Inflammatory macrophage (primary cell): ENCODE data around the gene ODAD3.
"Not testable (repeated sequence)": the region's sequence is repeated elsewhere in the genome, so short reads cannot be mapped to it uniquely, and the experiment has no call there.

Experiments
- DNase-seq, 2 donors: peaks; one replicate each; pipeline ENCODE4 v3.0.0-alpha.2; 2020 to 2022

ODAD3 gene

DNA sequence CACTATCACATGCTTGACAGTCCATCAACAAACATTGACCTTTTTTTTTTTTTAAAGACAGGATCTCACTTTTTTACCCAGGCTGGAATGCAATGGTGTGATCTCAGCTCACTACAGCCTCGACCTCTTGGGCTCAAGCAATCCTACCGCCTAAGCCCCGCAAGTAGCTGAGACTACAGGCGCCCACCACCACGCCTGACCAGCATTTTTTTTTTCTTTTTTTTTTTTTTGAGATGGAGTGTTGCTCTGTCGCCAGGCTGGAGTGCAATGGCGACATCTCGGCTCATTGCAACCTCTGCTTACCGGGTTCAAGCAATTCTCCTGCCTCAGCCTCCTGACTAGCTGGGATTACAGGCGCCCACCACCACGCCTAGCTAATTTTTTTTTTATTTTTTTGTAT lies 24.0 kb upstream of the ODAD3 start:
- not testable (repeated sequence) for DNase-seq

DNA sequence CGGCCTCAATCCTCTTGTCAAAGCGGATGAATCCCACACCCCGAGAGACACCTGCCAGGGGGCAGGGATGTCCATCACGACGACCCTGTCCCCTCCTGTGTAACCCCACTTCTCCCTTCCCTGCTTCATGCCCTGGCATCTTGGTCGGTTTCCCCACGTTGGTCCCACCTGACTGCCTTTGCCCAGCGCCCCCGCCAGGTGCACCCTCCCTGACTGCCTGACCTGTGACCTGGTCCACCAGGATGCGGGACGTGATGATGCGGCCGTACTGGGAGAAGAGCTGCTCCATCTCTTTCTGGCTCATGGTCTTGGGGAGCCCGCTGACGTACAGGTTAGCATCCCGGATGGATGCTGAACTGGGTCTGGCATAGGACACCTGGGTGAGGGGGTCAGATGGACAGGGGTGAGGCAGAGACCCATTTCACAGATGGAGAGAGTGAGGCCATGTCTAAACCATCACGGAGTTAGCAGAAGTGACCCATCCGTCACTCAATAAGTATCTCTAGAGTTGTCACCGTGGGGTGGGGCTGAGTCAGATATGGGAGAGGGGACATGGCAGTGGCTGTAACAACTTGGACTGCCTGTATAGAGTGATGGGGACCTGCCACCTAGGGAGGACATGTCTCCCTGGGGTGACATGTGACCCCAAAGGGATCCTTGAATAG lies 23.4 kb upstream of the ODAD3 start:
- DNase-seq = no peak

DNA sequence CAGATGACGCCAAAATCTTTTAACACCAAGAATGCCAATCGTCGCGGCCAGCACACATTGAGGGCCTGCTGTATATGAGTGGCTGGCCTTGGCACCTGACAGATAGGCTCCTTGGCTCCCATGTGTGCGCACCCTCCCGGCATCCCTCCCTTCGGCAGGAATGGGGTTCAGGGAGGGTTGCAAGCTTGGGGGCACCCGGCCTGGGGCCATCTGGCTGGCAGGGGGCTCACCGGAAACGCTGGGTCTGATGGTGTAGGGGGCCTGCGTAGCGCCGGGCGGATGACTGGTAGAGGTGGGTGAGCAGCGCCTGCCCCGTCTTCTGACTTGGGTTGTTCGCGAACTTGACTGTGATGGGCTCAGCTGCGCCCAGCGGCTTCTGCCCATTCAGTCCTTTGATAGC lies 22.9 kb upstream of the ODAD3 start:
- no peak for DNase-seq

DNA sequence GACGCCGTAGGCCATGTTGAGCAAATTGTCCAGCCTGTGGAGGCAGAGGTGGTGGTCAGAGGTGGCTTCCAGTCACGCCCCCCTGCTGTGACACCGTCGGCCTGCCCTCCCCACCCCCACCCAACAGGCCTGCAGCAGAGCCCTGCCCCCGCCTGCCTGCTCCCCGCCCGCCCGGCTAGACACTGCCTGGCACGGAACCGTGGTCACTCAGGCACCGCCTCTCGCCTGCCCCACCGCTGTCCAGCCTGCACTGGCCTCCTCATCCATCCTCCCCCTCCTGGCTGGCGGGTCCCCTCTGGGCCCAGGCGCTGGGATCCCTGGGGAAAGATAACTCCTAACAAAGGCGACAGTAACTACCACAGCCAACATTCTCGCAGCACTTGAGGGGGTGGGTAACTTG lies 22.2 kb upstream of the ODAD3 start:
- DNase-seq = no peak

DNA sequence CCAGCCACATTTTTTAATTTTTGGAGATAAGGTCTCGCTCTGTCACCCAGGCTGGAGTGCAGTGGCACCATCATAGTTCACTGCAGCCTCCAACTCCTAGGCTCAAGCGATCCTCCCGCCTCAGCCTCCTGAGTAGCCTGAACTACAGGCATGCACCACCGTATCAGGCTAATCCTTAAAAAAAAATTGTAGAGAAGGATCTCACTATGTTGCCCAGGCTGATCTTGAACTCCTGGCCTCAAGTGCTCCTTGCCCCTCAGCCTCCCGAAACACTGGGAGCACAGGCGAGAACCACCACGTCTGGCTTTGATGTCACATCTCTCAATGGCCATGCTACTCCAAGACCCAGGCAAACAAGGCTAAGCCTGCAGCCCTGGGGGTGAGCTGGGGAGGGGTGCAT lies 21.7 kb upstream of the ODAD3 start:
- no peak for DNase-seq

DNA sequence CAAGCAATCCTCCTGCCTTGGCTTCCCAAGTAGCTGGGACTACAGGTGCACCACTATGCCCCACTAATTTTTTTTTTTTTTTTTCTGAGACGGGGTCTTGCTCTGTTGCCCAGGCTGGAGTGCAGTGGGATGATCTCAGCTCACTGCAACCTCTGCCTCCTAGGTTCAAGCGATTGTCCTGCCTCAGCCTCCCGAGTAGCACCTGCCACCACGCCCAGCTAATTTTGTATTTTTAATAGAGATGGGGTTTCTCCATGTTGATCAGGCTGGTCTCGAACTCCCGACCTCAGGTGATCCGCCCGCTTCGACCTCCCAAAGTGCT lies 20.3 kb upstream of the ODAD3 start:
- DNase-seq = not testable (repeated sequence)

DNA sequence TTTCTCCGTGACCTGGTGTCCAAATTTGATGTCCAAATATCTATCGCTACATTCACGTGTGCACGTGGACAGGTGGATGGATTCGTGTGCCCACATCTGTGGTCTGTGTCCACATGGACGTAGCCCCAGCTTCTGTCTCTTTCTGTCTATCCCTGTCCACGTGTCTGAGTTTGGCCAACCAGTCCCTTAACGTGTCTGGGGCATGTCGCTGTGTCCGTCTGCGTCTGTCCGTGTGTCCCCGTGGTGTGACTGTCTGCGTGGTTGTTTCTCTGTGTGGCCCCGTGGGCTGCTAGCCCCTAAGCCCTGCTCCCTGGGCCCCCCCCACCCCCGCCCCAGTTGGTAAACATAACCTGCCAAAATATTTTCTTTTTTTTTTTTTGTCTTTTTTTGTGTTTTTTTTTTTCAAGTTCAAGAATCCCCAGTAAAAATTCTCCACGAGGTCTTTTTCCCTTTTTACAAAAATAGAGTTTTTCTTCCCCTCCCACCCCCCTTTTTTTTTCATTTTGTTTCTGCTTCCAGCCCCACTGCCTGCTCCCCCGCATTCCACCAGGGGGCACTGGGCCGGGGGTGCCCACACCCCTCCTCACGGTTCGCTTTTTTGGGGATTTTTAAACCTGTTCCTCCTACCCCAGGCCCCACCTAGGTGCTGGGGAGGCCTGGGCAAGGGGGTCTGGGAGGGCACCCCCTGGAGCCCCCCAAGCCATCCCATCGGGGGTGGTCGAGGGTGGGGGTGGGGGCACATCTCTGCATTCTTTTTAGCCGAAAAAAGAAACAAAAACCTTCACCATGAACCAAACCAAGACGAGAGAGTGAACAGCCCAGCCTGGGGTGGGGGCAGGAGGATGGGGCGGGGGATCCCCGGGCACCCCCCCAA lies 18.8 kb upstream of the ODAD3 start:
- no peak for DNase-seq

DNA sequence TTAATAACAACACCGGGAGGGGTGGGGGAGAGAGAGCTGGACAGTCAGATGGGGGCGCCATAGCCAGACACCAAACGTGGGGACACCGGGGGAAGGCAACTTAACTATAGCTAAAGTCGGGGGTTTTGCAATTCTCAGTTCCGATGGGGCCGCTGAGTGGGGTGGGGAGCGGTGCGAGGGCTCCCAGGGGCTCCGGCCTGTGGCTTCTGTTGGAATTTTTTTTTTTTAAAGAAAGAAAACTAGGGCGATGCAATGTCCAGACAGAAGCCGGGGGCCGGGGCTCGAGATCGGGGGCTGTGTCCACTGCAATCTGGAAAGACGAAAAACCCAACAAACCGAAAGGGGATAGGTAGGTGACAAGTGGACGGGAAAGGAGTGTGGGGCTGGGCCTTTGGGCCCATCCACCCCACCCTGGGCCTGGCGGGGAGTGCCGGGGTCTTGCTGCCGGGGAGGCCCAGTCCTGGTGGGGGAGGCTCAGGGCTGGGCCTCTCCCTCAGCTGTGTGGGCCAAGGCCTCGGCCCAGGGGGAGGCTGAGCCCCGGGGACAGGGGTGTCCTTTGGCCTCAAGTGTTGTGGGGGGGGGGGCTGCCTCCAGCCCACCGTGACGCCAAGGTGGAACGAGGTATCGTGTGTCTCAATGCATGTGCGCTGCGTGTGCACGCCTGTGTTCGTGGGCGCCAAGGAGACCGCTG lies 17.8 kb upstream of the ODAD3 start:
- no peak for DNase-seq

DNA sequence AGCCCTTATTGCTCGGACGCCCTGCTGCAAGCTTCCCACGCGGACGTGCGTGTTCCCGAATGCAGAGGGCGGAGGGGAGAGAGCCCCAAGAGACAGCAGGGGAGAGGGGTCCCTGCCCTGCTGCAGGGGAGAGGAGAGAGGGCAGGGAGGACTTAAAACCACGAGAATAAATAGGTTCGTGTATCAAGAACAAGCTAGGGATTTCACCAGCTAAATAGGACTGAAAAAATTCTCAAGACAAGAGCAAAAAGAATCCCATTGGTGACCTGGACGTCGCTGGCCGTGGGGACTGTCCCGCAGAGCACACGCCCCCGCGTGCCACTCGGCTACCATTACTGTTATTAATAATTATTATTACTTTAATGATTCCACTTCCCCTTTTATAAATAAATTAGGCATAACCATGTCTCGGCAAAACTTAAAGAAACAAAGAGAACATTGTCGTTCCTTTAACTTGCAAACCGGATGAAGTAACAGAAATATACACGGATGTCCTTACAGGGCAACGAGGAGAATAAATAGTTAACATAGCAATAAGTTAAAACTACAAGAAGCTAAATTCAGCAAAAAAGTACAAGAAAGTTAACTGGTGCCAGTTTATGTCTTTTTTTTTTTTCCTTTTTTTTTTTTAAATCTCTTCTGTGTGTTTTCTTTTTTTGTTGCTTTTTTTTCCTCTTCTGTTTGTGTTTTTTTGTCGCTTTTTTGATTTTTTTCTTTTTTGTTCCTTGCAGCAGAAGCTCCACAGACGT lies 17.1 kb upstream of the ODAD3 start:
- DNase-seq = no peak

GRCh38 chr19:11451327-11451870 lies 16.5 kb upstream of the ODAD3 start:
- DNase-seq = no peak

GRCh38 chr19:11450570-11451326 lies 15.8 kb upstream of the ODAD3 start:
- no peak for DNase-seq

- DNase-seq = no peak
Observed at GRCh38 chr19:11448923-11449554, 14.1 kb upstream of the ODAD3 start.

DNA sequence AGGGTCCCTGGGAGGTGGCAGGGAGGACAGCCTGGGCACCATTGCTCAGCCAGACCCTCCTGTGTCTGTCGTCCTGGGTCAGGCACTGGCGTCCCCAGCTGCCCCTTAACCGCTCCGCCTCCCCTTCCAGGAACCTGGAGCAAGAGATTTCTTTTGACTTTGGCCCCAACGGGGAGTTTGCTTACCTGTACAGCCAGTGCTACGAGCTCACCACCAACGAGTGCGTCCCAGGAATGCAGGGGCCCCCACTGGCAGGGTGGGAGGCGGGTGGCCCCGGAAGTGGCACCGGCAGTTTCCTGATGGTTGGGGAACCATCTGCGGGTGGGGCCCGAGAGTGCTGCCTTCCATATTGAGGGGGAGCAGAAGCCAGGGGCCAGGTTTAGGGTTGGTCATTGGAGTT lies 13.5 kb upstream of the ODAD3 start:
- DNase-seq = no peak

- DNase-seq = no peak
Observed at GRCh38 chr19:11447347-11448262, 12.7 kb upstream of the ODAD3 start.

- peak; percentile 25 to 36 for DNase-seq
Observed at GRCh38 chr19:11446652-11447301, 11.9 kb upstream of the ODAD3 start.

DNA sequence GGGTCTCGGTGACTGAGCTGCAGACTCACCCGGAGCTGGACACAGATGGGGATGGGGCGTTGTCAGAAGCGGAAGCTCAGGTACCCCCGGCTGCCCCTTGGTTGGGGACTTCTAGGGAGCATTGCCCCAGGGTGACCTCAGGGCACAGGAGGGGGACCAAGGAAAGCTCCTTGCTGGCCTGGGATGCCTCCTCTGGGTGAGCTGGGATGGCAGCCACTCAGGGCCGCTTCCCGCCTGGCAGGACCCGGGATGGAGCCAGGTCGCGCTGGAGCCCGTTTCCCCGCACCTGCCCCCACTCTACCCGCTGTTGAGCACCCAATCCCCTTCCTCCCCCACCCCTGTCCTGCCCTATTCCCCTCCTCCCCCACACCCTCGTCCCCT lies 11.3 kb upstream of the ODAD3 start:
- no peak for DNase-seq

GRCh38 chr19:11445141-11445540 lies 10.2 kb upstream of the ODAD3 start:
- no peak for DNase-seq

- DNase-seq = no peak
Observed at GRCh38 chr19:11444059-11444458, 9.1 kb upstream of the ODAD3 start.

DNA sequence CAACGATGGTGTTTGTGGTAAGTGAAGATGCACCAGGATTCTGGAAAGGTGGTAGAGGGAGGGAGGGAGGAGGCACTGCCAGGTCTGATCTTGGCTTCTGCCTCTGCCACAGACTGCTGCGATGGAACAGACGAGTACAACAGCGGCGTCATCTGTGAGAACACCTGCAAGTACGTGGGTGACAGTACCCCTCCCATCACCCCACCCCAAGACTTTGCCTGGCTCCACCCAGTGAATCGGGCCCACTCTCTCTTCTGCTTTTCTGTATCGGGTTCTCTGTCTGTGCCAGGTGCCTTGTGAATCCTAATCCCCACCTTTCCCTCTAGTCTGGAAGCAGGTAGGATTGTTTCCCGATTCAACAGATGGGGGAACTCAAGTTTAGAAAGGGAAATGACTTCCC lies 3.0 kb upstream of the ODAD3 start:
- DNase-seq = no peak

DNA sequence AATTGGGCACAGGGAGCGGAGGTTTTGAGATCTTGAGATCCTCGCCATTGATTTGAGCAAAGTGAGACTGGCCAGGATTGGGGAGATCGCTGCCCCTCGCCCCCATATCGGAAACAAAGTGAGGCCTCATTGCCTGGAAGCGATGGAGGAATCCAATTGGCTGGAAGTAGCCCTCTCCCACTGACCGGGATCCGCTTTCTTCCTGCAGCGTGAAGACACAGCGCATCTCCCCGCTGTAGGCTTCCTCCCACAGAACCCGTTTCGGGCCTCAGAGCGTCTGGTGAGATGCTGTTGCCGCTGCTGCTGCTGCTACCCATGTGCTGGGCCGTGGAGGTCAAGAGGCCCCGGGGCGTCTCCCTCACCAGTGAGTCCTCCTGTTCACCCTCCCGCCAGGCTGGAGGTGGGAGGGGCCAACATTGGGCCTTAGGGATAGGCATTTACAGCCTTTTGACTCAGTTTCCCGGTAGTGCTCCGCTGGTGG lies 952 bp upstream of the ODAD3 start:
- DNase-seq = peak; percentile 41 to 52
